ENCODE measurements around the gene UBE3D.

UBE3D gene

GRCh38 chr6:82980086-82980485, 85.6 kb downstream of the UBE3D start:
- no peak overlapping the region for H2AFZ ChIP-seq (ENCODE audit: low read depth, low read length, severe bottlenecking)
- no peaks in the 10 kb centered on the region for H3K27me3 ChIP-seq (ENCODE audit: low read length)
- H3K27ac ChIP-seq (ENCODE audit: low read depth, low read length) = no peak overlapping the region
- H3K4me3 ChIP-seq (ENCODE audit: insufficient read depth, low read length, poor library complexity, severe bottlenecking) = no peak overlapping the region
- H3K9me3 ChIP-seq (ENCODE audit: insufficient read depth, low read length) = no peaks in the 10 kb centered on the region
- no peaks in the 10 kb centered on the region for H4K20me1 ChIP-seq (ENCODE audit: low read depth, low read length)
- H3K4me2 ChIP-seq (ENCODE audit: low read depth, low read length, poor library complexity, severe bottlenecking) = no peak overlapping the region
- TF ChIP-seq CTCF (IDR thresholded peaks at IDR 0.05; ENCODE audit: insufficient read depth, low read length, poor library complexity, severe bottlenecking) (no peak), EZH2phosphoT487 (conservative IDR thresholded peaks at IDR 0.05; ENCODE audit: low read length) (no peak)
- no peaks in the 10 kb centered on the region for H3K79me2 ChIP-seq (ENCODE audit: insufficient read depth, low read length)
- H3K9me2 ChIP-seq (replicated peaks; ENCODE audit: insufficient read depth, low read length) = no peaks in the 10 kb centered on the region
- H3F3A ChIP-seq (ENCODE audit: insufficient read depth) = no peaks in the 10 kb centered on the region
- H3K9ac ChIP-seq (ENCODE audit: low read length) = no peak overlapping the region
- no peaks in the 10 kb centered on the region for H3K36me3 ChIP-seq (ENCODE audit: low read length)

- no peak for TF ChIP-seq CTCF (IDR thresholded peaks at IDR 0.05; ENCODE audit: insufficient read depth, low read length, poor library complexity, severe bottlenecking)
- no peak for TF ChIP-seq EZH2phosphoT487 (conservative IDR thresholded peaks at IDR 0.05; ENCODE audit: low read length)
- H3F3A ChIP-seq (ENCODE audit: insufficient read depth) = no peaks in the 10 kb centered on the region
- no peak overlapping the region for H3K27ac ChIP-seq (ENCODE audit: low read depth, low read length)
Observed at GRCh38 chr6:82979657-82980056, 86.0 kb downstream of the UBE3D start.

DNA sequence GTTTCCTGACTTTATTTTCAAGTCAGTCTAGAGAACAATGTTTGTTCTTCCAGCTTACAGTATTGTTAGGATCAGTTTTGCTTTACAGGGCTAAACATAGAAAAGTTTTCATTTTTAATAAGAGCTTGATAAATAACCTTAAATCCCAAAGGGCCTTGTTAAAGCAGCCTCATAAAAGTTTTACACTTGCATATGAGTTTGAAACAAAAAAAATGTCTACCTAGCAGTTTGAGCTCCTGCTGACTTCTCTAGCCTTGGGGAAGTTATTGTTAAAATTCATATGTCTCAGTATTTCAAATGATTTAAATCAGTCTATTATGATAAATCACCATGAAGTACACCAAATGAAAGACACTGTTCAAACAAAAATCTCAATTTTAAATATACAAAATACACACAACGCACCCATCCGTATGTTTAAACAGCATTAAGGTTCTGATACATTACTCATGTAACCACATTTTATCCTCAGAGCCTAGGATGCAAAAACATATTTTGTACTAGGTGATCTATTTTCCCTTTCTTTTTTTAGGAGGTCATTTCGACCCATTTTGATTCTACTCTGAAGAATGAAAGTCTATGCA, 87.2 kb downstream of the UBE3D start:
- Histone ChIP-seq H3K79me2 (ENCODE audit: insufficient read depth, low read length) (no peaks in the 10 kb centered on the region), H3K27ac (ENCODE audit: low read depth, low read length) (no peak overlapping the region), H3K27me3 (ENCODE audit: low read length) (no peaks in the 10 kb centered on the region), H3K9me2 (replicated peaks; ENCODE audit: insufficient read depth, low read length) (no peaks in the 10 kb centered on the region), H3K4me2 (ENCODE audit: low read depth, low read length, poor library complexity, severe bottlenecking) (no peak overlapping the region), H2AFZ (ENCODE audit: low read depth, low read length, severe bottlenecking) (no peak overlapping the region), H4K20me1 (ENCODE audit: low read depth, low read length) (no peaks in the 10 kb centered on the region), H3K4me3 (ENCODE audit: insufficient read depth, low read length, poor library complexity, severe bottlenecking) (no peak overlapping the region), H3K9ac (ENCODE audit: low read length) (no peak overlapping the region), H3K36me3 (ENCODE audit: low read length) (no peaks in the 10 kb centered on the region), H3K9me3 (ENCODE audit: insufficient read depth, low read length) (no peaks in the 10 kb centered on the region), H3F3A (ENCODE audit: insufficient read depth) (no peaks in the 10 kb centered on the region)
- no peak for TF ChIP-seq EZH2phosphoT487 (conservative IDR thresholded peaks at IDR 0.05; ENCODE audit: low read length)
- TF ChIP-seq CTCF (IDR thresholded peaks at IDR 0.05; ENCODE audit: insufficient read depth, low read length, poor library complexity, severe bottlenecking) = no peak

More at GRCh38 chr6:82979657-82980056, 86.0 kb downstream of the UBE3D start:
- no peak overlapping the region for H3K4me2 ChIP-seq (ENCODE audit: low read depth, low read length, poor library complexity, severe bottlenecking)
- H4K20me1 ChIP-seq (ENCODE audit: low read depth, low read length) = no peaks in the 10 kb centered on the region
- H3K9me2 ChIP-seq (replicated peaks; ENCODE audit: insufficient read depth, low read length) = no peaks in the 10 kb centered on the region
- H2AFZ ChIP-seq (ENCODE audit: low read depth, low read length, severe bottlenecking) = no peak overlapping the region
- H3K4me3 ChIP-seq (ENCODE audit: insufficient read depth, low read length, poor library complexity, severe bottlenecking) = no peak overlapping the region
- no peak overlapping the region for H3K9ac ChIP-seq (ENCODE audit: low read length)
- H3K27me3 ChIP-seq (ENCODE audit: low read length) = no peaks in the 10 kb centered on the region
- no peaks in the 10 kb centered on the region for H3K9me3 ChIP-seq (ENCODE audit: insufficient read depth, low read length)
- no peaks in the 10 kb centered on the region for H3K79me2 ChIP-seq (ENCODE audit: insufficient read depth, low read length)
- no peaks in the 10 kb centered on the region for H3K36me3 ChIP-seq (ENCODE audit: low read length)
